Naive thymus-derived CD4-positive, alpha-beta T cell (primary cell): ENCODE data around the gene GID4. TPM values are rescaled to one million over a fixed set of nuclear protein-coding genes. Genes with fewer than 3 reads are reported as not detected.

Source experiments
- ATAC-seq: fragments of 150-1000 bp; cut with Tn5 transposase; 2 replicates; pipeline ENCODE4 v1.10.0; 2021; ENCODE audit warnings: mild to moderate bottlenecking, moderate library complexity
- CTCF ChIA-PET: fragments of 350-600 bp; sonication (Branson Sonifier 250); formaldehyde crosslinking; loops from one replicate; lab custom pipeline; 2021; ENCODE audit warnings: antibody characterized with exemption; lab: Charles Lee
- POLR2A ChIA-PET: fragments of 350-600 bp; sonication (Branson Sonifier 250); formaldehyde crosslinking; loops from one replicate; lab custom pipeline; 2021; ENCODE audit warnings: antibody characterized with exemption, inconsistent platforms; lab: Charles Lee
- DNase-seq, 9 donors: peaks; one replicate each; pipeline versions ENCODE4 v3.0.0 to v3.0.0-alpha.2; 2020 to 2022; ENCODE audit warnings: mixed read lengths in 1 of 9
- H3K27ac ChIP-seq: one replicate; pipeline ENCODE4 v1.7.0; 2013; ENCODE audit warnings: mild to moderate bottlenecking, low read depth, low read length, moderate library complexity
- H3K27me3 ChIP-seq, 2 donors: one replicate each; pipeline ENCODE4 v1.7.0; 2013; ENCODE audit warnings: low read length in 2 of 2, mild to moderate bottlenecking in 2 of 2, moderate library complexity in 2 of 2; ENCODE audit not compliant: control insufficient read depth in 2 of 2, insufficient read depth in 2 of 2
- H3K36me3 ChIP-seq, 3 experiments: 1 replicate in 2 of 3; 2 replicates in 1 of 3; pipeline ENCODE4 v1.7.0; 2013; ENCODE audit warnings: low read length in 3 of 3, mild to moderate bottlenecking in 3 of 3, moderate library complexity in 1 of 3; ENCODE audit not compliant: insufficient read depth in 3 of 3, control insufficient read depth in 2 of 3
- H3K4me1 ChIP-seq, 2 donors: one replicate each; pipeline ENCODE4 v1.7.0; 2013; ENCODE audit warnings: low read length in 2 of 2, mild to moderate bottlenecking in 2 of 2, moderate library complexity in 1 of 2; ENCODE audit not compliant: control insufficient read depth in 2 of 2, insufficient read depth in 2 of 2
- H3K4me3 ChIP-seq: 2 replicates; pipeline ENCODE4 v1.7.0; 2013; ENCODE audit warnings: mild to moderate bottlenecking, low read length
- H3K9me3 ChIP-seq, 3 experiments: 1 replicate in 2 of 3; 2 replicates in 1 of 3; pipeline ENCODE4 v1.7.0; 2013; ENCODE audit warnings: low read length in 3 of 3; ENCODE audit not compliant: control insufficient read depth in 2 of 3
- H3K27ac Mint-ChIP-seq, 9 donors: one replicate each; pipeline ENCODE4 v1.8.0; 2020 to 2022; ENCODE audit warnings: mixed read lengths in 9 of 9, mild to moderate bottlenecking in 8 of 9, moderate library complexity in 5 of 9, inconsistent platforms in 2 of 9
- H3K27me3 Mint-ChIP-seq, 5 donors: one replicate each; pipeline ENCODE4 v1.8.0; 2021 to 2022; ENCODE audit warnings: mixed read lengths in 5 of 5, mild to moderate bottlenecking in 1 of 5
- H3K36me3 Mint-ChIP-seq, 5 donors: one replicate each; pipeline ENCODE4 v1.8.0; 2020 to 2022; ENCODE audit warnings: mixed read lengths in 5 of 5, mild to moderate bottlenecking in 3 of 5, inconsistent platforms in 1 of 5
- H3K4me1 Mint-ChIP-seq, 7 donors: one replicate each; pipeline ENCODE4 v1.8.0; 2020 to 2022; ENCODE audit warnings: mixed read lengths in 7 of 7, mild to moderate bottlenecking in 3 of 7, inconsistent platforms in 1 of 7
- H3K4me3 Mint-ChIP-seq, 10 donors: one replicate each; pipeline ENCODE4 v1.8.0; 2020 to 2022; ENCODE audit warnings: mild to moderate bottlenecking in 10 of 10, mixed read lengths in 10 of 10, moderate library complexity in 6 of 10, inconsistent platforms in 2 of 10
- H3K9me3 Mint-ChIP-seq, 11 donors: one replicate each; pipeline ENCODE4 v1.8.0; 2020 to 2022; ENCODE audit warnings: mixed read lengths in 11 of 11, mild to moderate bottlenecking in 4 of 11, inconsistent platforms in 1 of 11, moderate library complexity in 1 of 11
- intact Hi-C, 2 donors: fragments of 100-400 bp; cut with micrococcal nuclease; formaldehyde crosslinking; loops; one replicate each; pipeline ENCODE4 v1.15.1; 2023
- polyA plus RNA-seq, 2 donors: library from polyadenylated mRNA; unstranded; fragments of 300-500 nt; fragmentation: Illumina TruSeq; gene quantifications; one replicate each; pipeline ENCODE4 v1.2.3, GENCODE V29; 2021
- total RNA-seq, 6 experiments: library from RNA in 5 of 6; stranded (reverse) in 5 of 6; gene quantifications; 1 replicate in 5 of 6; 2 replicates in 1 of 6; pipeline ENCODE4 v1.2.3 and lab custom pipeline; 2021 to 2026

The GID4 gene
- total and polyA plus RNA-seq, 7 experiments from 2014 or later = 5.9 to 11.4 (median 7.0) TPM

DNA sequence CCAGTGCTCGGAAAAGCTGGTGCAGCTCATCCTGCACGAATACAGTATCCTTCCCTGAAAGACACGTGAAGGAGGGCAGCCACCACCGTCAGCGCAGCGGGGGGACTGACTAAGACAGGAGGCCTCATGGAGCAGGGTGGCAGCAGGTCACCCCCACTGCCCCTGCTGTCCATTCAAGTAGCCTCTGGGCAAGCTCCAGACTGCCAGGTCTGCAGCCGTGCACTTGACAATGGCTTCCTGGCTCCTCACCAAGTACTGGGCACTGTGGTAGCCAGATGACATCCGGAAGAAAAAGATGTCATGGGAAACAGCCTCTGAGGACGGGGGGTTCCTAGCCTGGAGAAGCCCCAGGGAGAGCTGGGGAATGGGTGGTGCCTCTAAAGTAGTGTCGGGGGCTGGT lies 61.4 kb downstream of the GID4 start:
- no peak overlapping the region for H3K27ac ChIP-seq
- no peak overlapping the region for H3K4me3 Mint-ChIP-seq
- no peak overlapping the region for H3K4me3 ChIP-seq
- H3K9me3 ChIP-seq = no peaks in the 10 kb centered on the region
- H3K36me3 ChIP-seq = peaks cover 6 to 95% (median 14%) of the 10 kb centered on the region in 3 experiments
- DNase-seq (no peak), ATAC-seq (no peak)
- H3K27me3 Mint-ChIP-seq = no peaks in the 10 kb centered on the region
- no peaks in the 10 kb centered on the region for H3K9me3 Mint-ChIP-seq
- H3K4me1 Mint-ChIP-seq = peaks cover 2 to 13% (median 9%) of the 10 kb centered on the region in 7 donors
- intact Hi-C loops = no loop called here
- no peaks in the 10 kb centered on the region for H3K27me3 ChIP-seq
- CTCF ChIA-PET = no interaction called here
- H3K36me3 Mint-ChIP-seq = peaks cover 0 to 17% (median 10%) of the 10 kb centered on the region in 5 donors
- no peaks in the 10 kb centered on the region for H3K4me1 ChIP-seq
- POLR2A ChIA-PET = no interaction called here
- no peak overlapping the region for H3K27ac Mint-ChIP-seq

DNA sequence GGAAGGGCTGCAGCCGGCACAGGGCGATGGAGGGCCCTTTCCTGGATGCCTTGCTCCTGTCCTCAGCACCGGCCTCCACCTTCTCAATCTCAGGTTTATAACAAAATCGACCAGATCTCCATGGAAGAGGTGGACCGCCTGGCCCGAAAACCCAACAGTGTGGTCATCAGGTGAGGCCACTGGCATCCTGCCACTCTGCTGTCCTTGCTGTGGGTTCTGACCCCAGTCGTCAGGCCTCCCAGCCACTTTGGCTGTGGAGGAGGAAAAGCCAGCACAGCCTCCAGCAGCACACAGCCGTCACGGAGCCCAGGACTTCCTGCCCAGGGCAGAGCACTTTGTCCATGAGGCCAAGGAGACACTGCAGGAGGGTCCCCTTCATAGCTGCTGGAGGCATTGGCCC lies 62.6 kb downstream of the GID4 start:
- intact Hi-C loops = no loop called here
- ATAC-seq (no peak), DNase-seq (no peak)
- H3K27me3 ChIP-seq = no peaks in the 10 kb centered on the region
- Mint-ChIP-seq H3K9me3 (no peaks in the 10 kb centered on the region), H3K27me3 (no peaks in the 10 kb centered on the region), H3K4me3 (no peak overlapping the region), H3K27ac (peak overlapping the region in 1 of 9 donors; percentile 52), H3K36me3 (peaks cover 0 to 6% (median 0%) of the 10 kb centered on the region in 5 donors), H3K4me1 (peaks cover 0 to 1% (median 0%) of the 10 kb centered on the region in 7 donors)
- no peak overlapping the region for H3K4me3 ChIP-seq
- CTCF ChIA-PET = no interaction called here
- H3K9me3 ChIP-seq = no peaks in the 10 kb centered on the region
- H3K36me3 ChIP-seq = peaks cover 6 to 95% (median 12%) of the 10 kb centered on the region in 3 experiments
- POLR2A ChIA-PET = no interaction called here
- no peak overlapping the region for H3K27ac ChIP-seq
- H3K4me1 ChIP-seq = no peaks in the 10 kb centered on the region

DNA sequence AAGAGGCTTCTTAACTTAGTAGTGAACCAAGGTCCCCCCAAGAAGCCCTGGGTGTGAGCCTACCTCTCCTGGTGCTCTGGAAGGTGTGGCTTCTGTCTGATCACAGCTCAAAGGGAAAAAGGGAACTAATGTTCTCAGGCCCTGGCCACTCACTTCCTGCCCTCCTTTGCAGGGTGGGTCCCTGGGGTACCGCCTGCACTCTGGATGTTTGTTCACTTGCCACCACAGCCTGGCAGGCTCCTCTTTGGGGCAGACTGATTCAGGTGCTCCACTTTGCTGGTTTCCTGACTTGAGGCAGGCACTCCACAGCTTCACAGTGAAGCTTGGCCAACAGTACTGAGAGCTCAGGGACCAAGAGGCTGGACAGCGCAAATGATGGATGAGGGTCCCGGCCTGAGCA lies 63.4 kb downstream of the GID4 start:
- Histone ChIP-seq H3K36me3 (peaks cover 4 to 94% (median 6%) of the 10 kb centered on the region in 3 experiments), H3K4me1 (no peaks in the 10 kb centered on the region), H3K27ac (no peak overlapping the region), H3K9me3 (no peaks in the 10 kb centered on the region), H3K27me3 (no peaks in the 10 kb centered on the region), H3K4me3 (no peak overlapping the region)
- POLR2A ChIA-PET = no interaction called here
- Mint-ChIP-seq H3K27ac (peak overlapping the region in 2 of 9 donors; percentile 17 to 59), H3K27me3 (no peaks in the 10 kb centered on the region), H3K4me3 (no peak overlapping the region), H3K9me3 (no peaks in the 10 kb centered on the region), H3K36me3 (peaks cover 0 to 9% (median 0%) of the 10 kb centered on the region in 5 donors), H3K4me1 (no peaks in the 10 kb centered on the region)
- peak; percentile 33 for ATAC-seq
- DNase-seq = no peak
- intact Hi-C loops = no loop called here
- CTCF ChIA-PET = no interaction called here

DNA sequence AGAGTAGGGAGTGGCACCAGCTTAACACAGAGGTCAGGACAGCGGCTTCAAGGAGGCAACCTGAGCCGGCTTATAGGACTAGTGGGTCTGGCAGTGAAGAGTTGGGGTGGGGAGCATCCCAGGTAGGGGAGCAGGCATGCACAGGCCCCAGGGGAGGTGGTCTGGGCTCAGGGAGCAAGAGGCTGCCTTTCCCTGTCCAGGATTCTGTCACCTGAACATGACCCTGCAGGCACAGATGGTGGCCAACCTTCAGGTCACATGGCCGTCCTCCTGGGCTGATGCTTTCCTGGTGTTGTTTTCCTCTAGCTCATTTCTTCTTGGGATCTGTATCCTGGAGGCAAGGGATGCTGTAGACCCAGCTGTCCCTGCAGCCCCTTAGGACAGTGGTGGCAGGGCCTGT lies 65.8 kb downstream of the GID4 start:
- ATAC-seq = no peak
- intact Hi-C loops = no loop called here
- no peak overlapping the region for H3K4me3 Mint-ChIP-seq
- H3K27ac Mint-ChIP-seq = peak overlapping the region in 2 of 9 donors; percentile 36 to 65
- POLR2A ChIA-PET = no interaction called here
- no peaks in the 10 kb centered on the region for H3K9me3 ChIP-seq
- no peaks in the 10 kb centered on the region for H3K9me3 Mint-ChIP-seq
- no peaks in the 10 kb centered on the region for H3K27me3 Mint-ChIP-seq
- no peaks in the 10 kb centered on the region for H3K4me1 Mint-ChIP-seq
- no peak overlapping the region for H3K4me3 ChIP-seq
- no peak for DNase-seq
- no peaks in the 10 kb centered on the region for H3K27me3 ChIP-seq
- CTCF ChIA-PET = no interaction called here
- peaks cover 0 to 4% (median 0%) of the 10 kb centered on the region in 5 donors for H3K36me3 Mint-ChIP-seq
- H3K36me3 ChIP-seq = peaks cover 0 to 70% (median 3%) of the 10 kb centered on the region in 3 experiments
- H3K4me1 ChIP-seq = no peaks in the 10 kb centered on the region
- no peak overlapping the region for H3K27ac ChIP-seq

DNA sequence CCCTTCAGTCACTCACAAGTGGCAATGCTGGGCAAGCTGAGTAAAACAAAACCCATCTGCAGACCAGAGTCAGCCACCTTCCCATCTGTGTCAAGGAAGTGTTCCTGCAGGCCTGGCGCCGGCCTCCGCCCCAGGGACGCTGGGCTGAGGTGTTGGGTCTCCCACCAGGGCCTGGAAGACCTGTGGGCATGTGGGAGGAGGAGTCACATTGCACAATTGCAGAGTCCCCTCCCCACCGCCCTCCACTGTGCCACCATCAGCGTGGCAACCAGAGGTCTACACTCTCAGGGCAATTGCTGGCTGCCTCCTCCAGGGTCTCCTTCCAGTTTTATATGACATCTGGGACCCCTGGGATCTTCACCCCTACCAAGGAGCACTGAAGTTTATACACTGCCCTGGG lies 66.4 kb downstream of the GID4 start:
- no peaks in the 10 kb centered on the region for H3K9me3 ChIP-seq
- POLR2A ChIA-PET = no interaction called here
- no peaks in the 10 kb centered on the region for H3K4me1 ChIP-seq
- Mint-ChIP-seq H3K4me3 (no peak overlapping the region), H3K27ac (no peak overlapping the region), H3K27me3 (no peaks in the 10 kb centered on the region), H3K9me3 (no peaks in the 10 kb centered on the region), H3K36me3 (peaks cover 0 to 4% (median 0%) of the 10 kb centered on the region in 5 donors), H3K4me1 (no peaks in the 10 kb centered on the region)
- no peaks in the 10 kb centered on the region for H3K27me3 ChIP-seq
- no peak overlapping the region for H3K4me3 ChIP-seq
- H3K27ac ChIP-seq = no peak overlapping the region
- no peak for ATAC-seq
- peaks cover 0 to 64% (median 0%) of the 10 kb centered on the region in 3 experiments for H3K36me3 ChIP-seq
- CTCF ChIA-PET = interaction anchor here (0.6 kb wide), 1 partner anchor 9 kb away, joined by 8 read pairs; no protein-coding TSS in a partner anchor
- DNase-seq = no peak
- intact Hi-C loops = no loop called here

DNA sequence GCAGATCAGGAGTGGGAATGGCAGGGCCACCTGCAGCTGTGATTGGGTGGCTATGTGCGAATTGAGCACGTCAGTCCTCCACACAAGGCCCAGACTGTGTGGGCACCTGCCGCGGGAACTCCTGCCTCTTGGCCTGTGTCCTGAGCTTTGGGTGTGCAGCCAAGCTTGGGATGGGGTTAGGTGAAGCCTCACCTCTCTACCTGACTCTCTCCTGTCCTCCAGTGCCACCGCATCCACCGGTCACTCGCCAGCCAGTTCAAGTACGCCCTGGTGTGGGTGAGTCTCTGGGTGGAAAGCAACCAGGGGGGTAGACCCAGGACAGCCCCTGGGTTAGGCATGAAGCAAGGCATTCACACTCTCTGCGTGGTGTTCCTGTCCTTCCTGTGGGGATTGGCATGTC lies 67.0 kb downstream of the GID4 start:
- Histone ChIP-seq H3K4me3 (no peak overlapping the region), H3K27ac (no peak overlapping the region), H3K27me3 (no peaks in the 10 kb centered on the region), H3K4me1 (no peaks in the 10 kb centered on the region), H3K36me3 (peaks cover 0 to 58% (median 0%) of the 10 kb centered on the region in 3 experiments), H3K9me3 (no peaks in the 10 kb centered on the region)
- no peak for DNase-seq
- Mint-ChIP-seq H3K4me3 (no peak overlapping the region), H3K4me1 (no peaks in the 10 kb centered on the region), H3K9me3 (no peaks in the 10 kb centered on the region), H3K27ac (no peak overlapping the region), H3K36me3 (peaks cover 0 to 4% (median 0%) of the 10 kb centered on the region in 5 donors), H3K27me3 (no peaks in the 10 kb centered on the region)
- intact Hi-C loops = no loop called here
- no peak for ATAC-seq
- CTCF ChIA-PET = no interaction called here
- POLR2A ChIA-PET = no interaction called here

DNA sequence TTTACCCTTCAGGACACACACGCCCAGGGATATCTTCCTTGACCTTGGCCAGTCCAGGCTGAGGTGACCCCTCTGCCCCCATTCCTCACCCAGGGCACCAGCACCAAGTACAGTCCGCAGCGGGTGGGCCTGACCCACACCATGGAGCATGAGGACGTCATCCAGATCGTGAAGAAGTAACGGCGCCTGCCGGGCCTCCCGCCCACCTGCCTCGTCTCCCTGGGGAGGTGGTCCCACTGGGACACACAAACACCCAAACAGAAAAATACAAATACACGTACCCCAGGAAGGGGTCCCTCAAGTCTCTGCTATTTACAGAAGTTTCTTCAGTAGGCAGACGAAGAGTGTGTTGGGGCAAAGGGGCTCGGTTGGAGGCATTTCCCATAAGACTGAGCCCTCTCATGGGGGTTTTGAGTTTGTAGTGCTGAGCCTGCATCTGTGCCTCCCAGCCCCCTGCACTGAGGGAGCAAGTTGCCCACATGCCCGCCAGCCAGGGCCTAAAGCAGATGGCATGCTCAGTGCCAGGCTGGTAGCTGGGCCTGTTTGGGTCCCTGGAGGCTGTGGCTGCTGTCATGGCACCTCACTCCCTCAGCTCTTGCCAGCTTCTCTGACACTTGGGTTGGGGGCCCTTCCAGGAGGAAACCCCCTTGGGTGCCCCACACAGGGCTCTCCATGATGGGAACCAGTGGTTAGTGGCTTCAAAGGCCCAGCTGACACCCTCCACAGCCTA lies 68.0 kb downstream of the GID4 start:
- Histone ChIP-seq H3K27me3 (no peaks in the 10 kb centered on the region), H3K4me3 (no peak overlapping the region), H3K9me3 (no peaks in the 10 kb centered on the region), H3K36me3 (peaks cover 0 to 49% (median 0%) of the 10 kb centered on the region in 3 experiments), H3K27ac (no peak overlapping the region), H3K4me1 (no peaks in the 10 kb centered on the region)
- POLR2A ChIA-PET = interaction anchor here (0.7 kb wide), 1 partner anchor 12 kb away, joined by 5 read pairs; no protein-coding TSS in a partner anchor
- no peaks in the 10 kb centered on the region for H3K27me3 Mint-ChIP-seq
- ATAC-seq (no peak), DNase-seq (no peak)
- no peaks in the 10 kb centered on the region for H3K9me3 Mint-ChIP-seq
- H3K4me3 Mint-ChIP-seq = no peak overlapping the region
- peaks cover 0 to 4% (median 0%) of the 10 kb centered on the region in 5 donors for H3K36me3 Mint-ChIP-seq
- H3K4me1 Mint-ChIP-seq = no peaks in the 10 kb centered on the region
- intact Hi-C loops = no loop called here
- CTCF ChIA-PET = no interaction called here
- peak overlapping the region in 2 of 9 donors; percentile 14 to 72 for H3K27ac Mint-ChIP-seq
